Glutamatergic neuron (in vitro differentiated cells): Measurements from ENCODE around the gene WDR45B. TPM values are rescaled to one million over a fixed set of nuclear protein-coding genes. Genes with fewer than 3 reads are reported as not detected.

ENCODE experiments used
- DNase-seq: peaks from one replicate; pipeline ENCODE4 v3.0.0; 2022
- H3K27ac Mint-ChIP-seq: one replicate; pipeline ENCODE4 v1.8.0; 2020; ENCODE audit warnings: mild to moderate bottlenecking, mixed read lengths, inconsistent platforms; ENCODE audit not compliant: unreplicated experiment
- H3K27me3 Mint-ChIP-seq: one replicate; pipeline ENCODE4 v1.8.0; 2020; ENCODE audit warnings: mild to moderate bottlenecking, moderate library complexity, mixed read lengths, inconsistent platforms; ENCODE audit not compliant: unreplicated experiment
- H3K36me3 Mint-ChIP-seq: one replicate; pipeline ENCODE4 v1.8.0; 2020; ENCODE audit warnings: mild to moderate bottlenecking, mixed read lengths, inconsistent platforms; ENCODE audit not compliant: unreplicated experiment
- H3K4me1 Mint-ChIP-seq: one replicate; pipeline ENCODE4 v1.8.0; 2020; ENCODE audit warnings: mild to moderate bottlenecking, low read depth, mixed read lengths, inconsistent platforms; ENCODE audit not compliant: unreplicated experiment
- H3K4me3 Mint-ChIP-seq: one replicate; pipeline ENCODE4 v1.8.0; 2020; ENCODE audit warnings: mild to moderate bottlenecking, mixed read lengths, inconsistent platforms; ENCODE audit not compliant: unreplicated experiment
- H3K9me3 Mint-ChIP-seq: one replicate; pipeline ENCODE4 v1.8.0; 2020; ENCODE audit warnings: mild to moderate bottlenecking, moderate library complexity, mixed read lengths, inconsistent platforms; ENCODE audit not compliant: unreplicated experiment
- CTCF ChIP-seq: fragments of 200-600 bp; sonication (generic); IDR thresholded peaks from one replicate; pipeline ENCODE4 v1.5.0; 2021; ENCODE audit not compliant: partially characterized antibody, unreplicated experiment
- total RNA-seq: library from RNA; stranded (reverse); fragmentation: NEBNext Ultra II Directional; extraction: Animal tissue kit (Norgen Biotek cat#: 25700); gene quantifications from one replicate; pipeline ENCODE4 v1.2.1, GENCODE V29; 2021; ENCODE audit not compliant: unreplicated experiment

The WDR45B gene
- total RNA-seq, 1 donor from 2014 or later, result 60.4 TPM

- TF ChIP-seq CTCF, result no peak
- Mint-ChIP-seq H3K27me3 (no peaks in the 10 kb centered on the region), H3K4me3 (peak overlapping the region; percentile 86), H3K9me3 (peaks cover 5% of the 10 kb centered on the region), H3K27ac (no peak overlapping the region), H3K36me3 (no peaks in the 10 kb centered on the region), H3K4me1 (no peaks in the 10 kb centered on the region)
- peak; percentile 36 for DNase-seq
Measured at GRCh38 chr17:82647593-82648164, 565 bp downstream of the WDR45B start.

GRCh38 chr17:82645516-82645915 is 2.7 kb downstream of the WDR45B start:
- H3K27me3 Mint-ChIP-seq, result no peaks in the 10 kb centered on the region
- H3K9me3 Mint-ChIP-seq, result peaks cover 5% of the 10 kb centered on the region
- no peaks in the 10 kb centered on the region for H3K4me1 Mint-ChIP-seq
- TF ChIP-seq CTCF, result no peak
- H3K27ac Mint-ChIP-seq, result no peak overlapping the region
- H3K36me3 Mint-ChIP-seq, result no peaks in the 10 kb centered on the region
- DNase-seq, result no peak
- peak overlapping the region; percentile 46 for H3K4me3 Mint-ChIP-seq

- Mint-ChIP-seq H3K4me1 (no peaks in the 10 kb centered on the region), H3K27ac (no peak overlapping the region), H3K4me3 (no peak overlapping the region), H3K27me3 (no peaks in the 10 kb centered on the region), H3K36me3 (no peaks in the 10 kb centered on the region), H3K9me3 (peaks cover 3% of the 10 kb centered on the region)
- no peak for TF ChIP-seq CTCF
- DNase-seq, result no peak
Measured at GRCh38 chr17:82644148-82644547, 4.1 kb downstream of the WDR45B start.

GRCh38 chr17:82642022-82642421 is 6.2 kb downstream of the WDR45B start:
- H3K4me3 Mint-ChIP-seq, result no peak overlapping the region
- H3K4me1 Mint-ChIP-seq, result no peaks in the 10 kb centered on the region
- peaks cover 4% of the 10 kb centered on the region for H3K36me3 Mint-ChIP-seq
- H3K9me3 Mint-ChIP-seq, result peaks cover 2% of the 10 kb centered on the region
- no peak for DNase-seq
- H3K27ac Mint-ChIP-seq, result no peak overlapping the region
- TF ChIP-seq CTCF, result no peak
- no peaks in the 10 kb centered on the region for H3K27me3 Mint-ChIP-seq

GRCh38 chr17:82640036-82640435 is 8.2 kb downstream of the WDR45B start:
- peaks cover 2% of the 10 kb centered on the region for H3K9me3 Mint-ChIP-seq
- DNase-seq, result no peak
- no peak overlapping the region for H3K27ac Mint-ChIP-seq
- peaks cover 2% of the 10 kb centered on the region for H3K27me3 Mint-ChIP-seq
- TF ChIP-seq CTCF, result no peak
- no peaks in the 10 kb centered on the region for H3K4me1 Mint-ChIP-seq
- H3K4me3 Mint-ChIP-seq, result no peak overlapping the region
- H3K36me3 Mint-ChIP-seq, result peaks cover 10% of the 10 kb centered on the region
